Measurements from ENCODE around the gene TMPRSS3.

- TF ChIP-seq CTCF (IDR thresholded peaks at IDR 0.05) (no peak), POLR2A (IDR thresholded peaks at IDR 0.05) (no peak)
Observed at GRCh38 chr21:42393443-42393950, 2.4 kb downstream of the TMPRSS3 start.
